GM18526 (cell line): ENCODE results near the gene NPAS4.

ENCODE experiments used
- POLR2A ChIP-seq: IDR thresholded peaks from 3 replicates; pipeline ENCODE4 v1.6.1; 2011; ENCODE audit not compliant: insufficient read length; ENCODE audit errors: extremely low read depth

The NPAS4 gene

DNA sequence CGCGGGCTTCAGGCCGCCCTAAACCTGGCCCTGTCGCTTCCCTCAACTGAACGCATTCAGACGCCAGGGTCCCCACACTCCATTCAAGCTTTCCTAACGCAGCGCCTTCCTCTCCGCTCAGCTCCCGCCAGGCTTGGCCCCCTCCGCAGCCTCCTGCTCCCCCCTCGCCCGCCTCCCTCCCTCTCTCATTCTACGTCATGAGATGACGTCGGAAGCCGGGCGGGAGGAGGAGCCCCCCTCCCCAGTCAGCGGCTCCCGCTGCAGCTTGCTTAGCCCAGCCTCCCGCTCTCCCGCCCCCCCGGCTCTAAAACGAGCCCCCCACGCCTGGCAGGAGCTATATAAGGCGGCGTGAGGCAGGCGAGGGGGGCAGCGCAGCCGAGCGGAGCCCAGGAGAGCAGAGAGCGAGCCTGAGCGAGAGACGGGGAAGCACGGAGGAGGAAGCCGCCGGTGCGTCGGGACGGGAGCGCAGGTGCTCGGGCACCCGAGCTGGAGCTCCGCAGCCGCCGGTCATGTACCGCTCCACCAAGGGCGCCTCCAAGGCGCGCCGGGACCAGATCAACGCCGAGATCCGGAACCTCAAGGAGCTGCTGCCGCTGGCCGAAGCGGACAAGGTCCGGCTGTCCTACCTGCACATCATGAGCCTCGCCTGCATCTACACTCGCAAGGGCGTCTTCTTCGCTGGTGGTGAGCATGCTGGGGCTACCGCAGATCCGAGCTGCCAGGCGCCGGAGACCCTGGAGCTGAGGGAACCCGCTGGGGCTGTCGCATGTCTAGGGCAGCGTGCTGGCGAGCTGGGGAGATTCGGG is at the start of gene NPAS4:
Gene NPAS4, plus strand, starts transcription at position 365 of the 806 bp plus-strand sequence. Its CDS starts 145 bp downstream, at position 510.
- no peak for TF ChIP-seq POLR2A

DNA sequence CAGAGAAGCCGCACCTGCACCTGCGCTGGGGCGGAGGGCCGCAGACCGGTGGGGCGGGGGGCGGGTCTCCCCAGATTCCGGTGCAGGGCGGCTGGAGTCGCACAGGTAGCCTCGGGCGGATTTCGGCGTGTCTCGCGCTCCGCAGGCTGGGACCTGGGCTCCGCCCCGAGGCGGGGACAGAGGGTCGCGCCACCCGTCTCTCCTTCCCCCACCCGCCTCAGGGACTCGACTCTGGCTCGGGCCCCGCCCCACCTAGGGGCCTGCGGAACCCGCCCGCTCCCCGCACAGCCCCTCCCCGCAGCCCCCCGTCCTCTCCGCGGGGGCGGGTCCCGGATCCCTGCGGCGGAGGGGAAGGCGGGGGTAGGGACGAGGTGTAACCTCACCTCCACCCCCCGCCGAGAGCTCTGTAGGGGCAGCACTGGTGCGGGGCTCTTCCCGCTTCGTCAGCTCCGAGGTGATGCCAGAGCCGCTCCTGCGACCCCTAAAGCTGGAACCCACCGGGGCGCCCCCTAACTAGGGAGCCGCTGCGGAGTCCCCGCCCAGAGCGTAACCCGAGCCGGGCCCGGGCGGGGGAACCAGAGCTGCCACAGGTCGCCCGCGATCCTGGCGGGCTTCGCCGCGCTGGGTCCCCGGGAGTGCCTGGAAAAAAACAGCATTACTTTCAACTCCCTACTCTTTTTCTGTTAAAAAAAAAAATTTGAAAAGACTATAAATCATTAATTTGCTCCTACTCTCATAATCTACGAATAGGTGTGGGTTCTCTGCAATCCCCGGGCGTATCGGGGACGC is 49.0 kb upstream of the NPAS4 start, which contains the start of gene SLC29A2:
Gene SLC29A2, minus strand, starts transcription at position 134 of the 789 bp plus-strand sequence. CDS start 169 bp downstream, outside the sequence.
- peak; percentile 35 for TF ChIP-seq POLR2A

DNA sequence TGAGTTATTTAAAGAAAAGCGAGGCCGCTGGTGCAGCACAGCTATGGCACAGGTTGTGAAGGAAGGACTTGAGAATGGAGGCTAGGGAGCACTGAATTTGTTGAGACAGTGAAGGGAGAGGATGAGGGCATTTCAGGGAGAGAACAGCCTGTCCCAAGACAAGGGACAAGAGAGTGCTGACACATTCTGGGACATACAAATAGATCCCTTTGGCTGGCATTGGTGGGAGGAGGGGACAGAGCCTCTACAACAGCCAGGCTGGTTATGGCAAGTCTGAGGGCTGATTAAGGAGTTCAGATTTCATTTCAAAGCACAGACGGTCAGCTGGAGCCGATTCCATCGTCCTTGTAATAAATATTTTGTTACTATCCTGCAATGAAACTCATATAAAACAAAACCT is 47.6 kb upstream of the NPAS4 start:
- no peak for TF ChIP-seq POLR2A

DNA sequence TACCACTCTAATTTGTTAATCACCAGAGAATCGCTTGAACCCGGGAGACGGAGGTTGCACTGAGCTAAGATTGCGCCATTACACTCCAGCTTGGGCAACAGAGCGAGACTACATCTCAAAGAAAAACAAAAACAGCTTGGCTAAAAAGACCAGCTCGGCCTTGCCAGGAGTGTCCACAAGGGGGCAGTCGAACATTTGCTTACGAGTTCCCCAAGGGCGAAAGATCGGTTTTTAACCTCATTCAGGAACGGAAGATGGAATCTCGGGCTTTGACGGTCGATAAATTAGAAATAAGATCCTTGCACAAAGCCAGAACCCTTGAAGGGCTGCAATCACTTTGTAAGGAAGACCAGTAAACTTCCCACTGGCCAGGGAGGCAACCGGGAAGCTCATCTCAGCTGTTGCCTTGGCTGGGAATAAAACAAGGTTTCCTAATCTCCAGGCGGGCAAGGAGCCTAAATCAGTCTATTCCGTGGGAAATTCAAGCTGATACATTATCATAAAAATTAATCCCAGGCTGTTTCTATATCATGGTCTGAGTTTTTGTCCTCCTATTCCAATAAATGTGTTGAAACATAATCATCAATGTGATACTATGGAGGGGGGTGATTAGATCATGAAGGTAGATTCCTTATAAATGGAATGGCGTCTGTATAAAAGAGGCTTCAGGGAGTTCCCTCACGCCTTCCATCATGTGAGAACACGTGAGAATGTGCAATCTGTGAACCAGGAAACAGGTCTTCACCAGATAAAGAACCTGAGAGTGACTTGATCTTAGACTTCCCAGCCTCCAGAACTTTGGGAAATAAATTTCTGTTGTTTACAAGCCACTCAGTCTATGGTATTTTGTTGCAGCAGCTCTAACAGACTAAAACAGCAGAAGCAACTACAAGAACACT is 34.4 kb upstream of the NPAS4 start:
- no peak for TF ChIP-seq POLR2A

DNA sequence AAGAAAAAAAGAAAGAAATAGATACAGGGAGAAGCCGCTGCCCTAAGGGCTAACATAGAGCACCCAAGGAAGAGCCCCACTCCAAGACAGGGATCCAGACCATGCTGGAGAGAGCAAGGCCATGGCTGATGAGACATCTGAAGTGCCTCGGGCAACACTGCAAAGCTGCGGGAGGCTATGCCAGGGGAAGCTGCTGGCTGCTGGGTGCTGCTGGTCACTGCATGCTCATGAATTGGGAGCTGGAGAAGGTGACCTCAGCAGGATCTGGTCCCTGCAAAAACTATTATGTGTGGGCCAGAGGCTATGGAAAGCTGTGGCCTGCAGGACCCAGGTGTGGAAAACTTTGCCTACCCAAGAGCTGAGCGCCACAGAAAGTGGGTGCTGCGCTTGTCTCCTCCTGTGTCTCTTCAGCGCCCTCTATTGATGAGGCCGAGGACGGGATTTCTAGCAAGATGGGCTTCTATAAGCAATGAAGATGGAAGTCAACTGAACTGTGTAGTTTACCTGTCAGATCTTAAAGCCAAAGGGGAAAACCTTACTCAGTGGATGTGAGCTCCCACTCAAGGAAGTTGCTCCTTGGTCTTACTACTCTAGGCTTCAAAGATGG is 32.0 kb upstream of the NPAS4 start:
- no peak for TF ChIP-seq POLR2A

DNA sequence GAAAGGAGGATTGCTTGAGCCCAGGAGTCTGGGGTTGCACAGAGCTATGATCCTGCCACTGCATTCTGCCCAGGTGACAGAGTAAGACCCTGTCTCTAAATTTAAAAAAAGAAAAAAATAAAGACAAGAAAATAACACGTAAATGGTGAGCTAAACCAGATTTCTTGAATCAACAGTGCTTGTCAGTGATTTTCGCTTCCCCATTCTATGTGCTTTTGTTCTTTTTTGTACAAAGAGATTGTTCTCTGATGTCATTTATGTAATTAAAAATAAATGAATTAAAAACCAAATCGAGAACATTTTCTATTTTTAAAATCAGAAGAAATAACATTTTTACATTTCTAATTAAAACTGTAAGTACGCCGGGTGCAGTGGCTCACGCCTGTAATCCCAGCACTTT is 29.5 kb upstream of the NPAS4 start:
- TF ChIP-seq POLR2A, result no peak

DNA sequence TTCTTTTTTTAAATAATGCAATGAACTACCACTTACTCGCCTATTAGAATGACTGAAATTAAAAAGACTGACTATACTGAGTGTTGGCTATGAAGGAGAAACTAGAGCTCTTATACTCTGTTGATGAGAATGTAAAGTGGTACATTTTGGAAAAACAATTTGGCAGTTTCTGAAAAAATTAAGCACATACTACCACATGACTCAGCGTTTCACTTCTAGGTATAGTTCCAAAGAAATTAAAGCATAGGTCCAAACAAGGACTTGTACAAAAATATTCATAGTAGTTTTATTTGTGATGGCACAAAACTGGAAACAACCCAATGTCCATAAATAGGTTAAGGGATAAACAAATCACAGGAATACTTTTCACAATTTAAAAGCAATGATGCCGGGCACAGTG is 26.9 kb upstream of the NPAS4 start:
- no peak for TF ChIP-seq POLR2A

DNA sequence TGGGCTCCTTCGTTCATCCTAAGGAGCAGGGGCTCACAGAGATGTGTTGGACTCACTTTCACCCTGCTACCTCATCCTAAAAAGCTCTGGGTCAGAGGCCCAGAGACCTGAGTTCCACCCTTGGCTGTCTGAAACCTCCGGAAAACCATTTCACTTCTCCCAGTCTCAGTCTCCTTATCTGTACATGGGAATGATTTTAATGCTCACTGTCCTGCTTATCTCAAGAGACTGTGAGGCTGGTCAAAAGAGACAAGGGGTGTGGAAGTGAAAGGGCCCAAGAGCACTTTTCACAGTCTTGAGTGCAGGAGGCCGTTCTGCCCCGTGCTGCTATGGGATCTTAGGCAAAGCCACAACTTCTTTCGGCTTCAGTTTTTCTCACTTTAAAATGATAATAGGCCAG is 13.2 kb upstream of the NPAS4 start:
- TF ChIP-seq POLR2A, result no peak

DNA sequence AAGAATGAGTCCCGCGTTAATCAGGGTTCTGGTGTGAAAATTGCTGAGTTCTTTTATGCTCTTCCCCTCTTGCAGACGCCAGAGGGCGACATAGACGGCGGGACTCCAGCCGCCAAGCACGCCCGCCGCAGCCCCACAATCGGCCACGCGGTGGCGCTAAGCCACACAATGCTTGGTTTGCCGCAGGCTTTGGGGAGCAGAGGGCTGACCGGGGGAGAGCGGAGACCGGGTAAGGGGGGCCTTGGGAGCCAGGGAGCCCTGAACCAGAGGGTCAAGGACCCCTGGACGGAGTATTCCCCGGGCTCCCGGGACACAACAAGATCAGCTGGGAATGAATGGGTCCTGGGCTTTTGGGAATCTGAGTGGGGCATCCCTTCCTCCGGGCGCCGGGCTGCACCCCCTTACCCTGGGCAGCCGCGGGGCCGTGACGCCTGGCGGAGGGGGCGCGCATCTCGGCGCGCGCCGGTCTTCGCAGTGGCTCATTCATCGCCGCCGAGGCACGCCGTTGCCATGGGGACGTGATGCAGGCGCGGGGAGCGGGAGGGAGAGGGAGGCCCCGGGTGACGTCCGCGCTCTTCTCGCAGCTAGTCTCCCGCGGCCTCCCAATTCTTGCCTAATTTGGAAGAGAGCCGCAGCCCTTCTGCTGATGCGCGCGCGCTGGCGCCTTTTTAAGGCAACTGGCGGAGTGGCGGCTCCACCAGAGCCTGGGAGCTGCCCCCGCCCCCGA is 12.2 kb upstream of the NPAS4 start:
- TF ChIP-seq POLR2A, result no peak

DNA sequence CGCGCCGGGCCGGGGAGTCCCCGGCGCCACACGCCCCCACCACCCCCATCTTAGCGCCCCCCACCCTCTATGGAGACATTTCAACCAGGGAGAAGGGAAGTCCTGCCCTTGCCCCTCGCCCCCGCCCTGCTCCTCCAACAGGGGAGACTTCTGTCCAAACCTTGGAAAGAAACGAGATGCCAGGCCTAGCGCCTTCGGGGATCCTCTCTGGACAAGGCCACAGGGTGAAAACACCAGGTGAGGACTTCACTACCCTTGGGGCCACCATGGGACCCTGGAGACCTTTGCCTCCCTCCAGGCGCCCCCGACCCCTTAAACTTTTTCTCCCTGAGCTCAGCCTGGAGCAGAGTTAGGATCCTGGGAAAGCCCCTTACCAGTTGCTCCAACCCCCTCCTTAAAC is 11.6 kb upstream of the NPAS4 start:
- TF ChIP-seq POLR2A, result no peak

DNA sequence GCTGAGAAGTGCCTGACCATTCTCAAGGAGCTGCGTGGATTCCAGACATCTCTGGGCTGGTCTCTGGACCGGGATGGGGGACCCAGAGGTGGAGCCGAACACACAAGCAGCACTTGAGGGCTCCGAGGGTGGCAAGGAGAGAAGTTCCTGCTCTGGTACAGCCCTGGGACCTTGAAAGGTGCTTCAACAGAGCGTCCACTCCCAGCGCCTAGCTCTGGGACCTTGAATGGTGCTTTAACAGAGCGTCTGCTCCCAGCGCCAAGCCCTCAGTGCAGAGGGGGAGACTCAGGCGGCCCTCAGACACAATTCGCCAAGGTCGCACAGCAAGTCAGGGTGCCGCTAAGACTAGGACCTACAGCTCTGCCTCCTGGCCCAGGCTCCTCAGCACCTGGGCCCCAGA is 10.6 kb upstream of the NPAS4 start:
- no peak for TF ChIP-seq POLR2A

DNA sequence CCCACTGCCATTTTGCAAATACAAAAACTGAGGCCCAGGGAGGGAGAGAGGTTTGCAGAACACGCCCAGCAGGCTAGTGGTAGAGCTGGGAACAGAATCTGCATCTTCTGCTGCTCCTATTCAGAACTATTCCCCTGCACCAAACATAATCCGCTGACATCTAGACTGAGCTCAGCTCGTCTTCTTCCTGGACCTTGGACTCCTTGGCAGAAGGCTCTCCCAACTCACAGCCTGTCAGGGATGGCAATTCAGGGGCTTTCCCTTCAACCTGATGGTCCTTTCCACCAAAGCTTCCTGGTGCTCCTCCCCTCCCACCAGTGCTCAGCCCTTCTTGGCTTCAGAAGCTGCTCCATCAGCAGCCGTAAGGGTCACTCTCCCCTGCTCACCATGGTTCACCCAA is 9.5 kb upstream of the NPAS4 start:
- no peak for TF ChIP-seq POLR2A

DNA sequence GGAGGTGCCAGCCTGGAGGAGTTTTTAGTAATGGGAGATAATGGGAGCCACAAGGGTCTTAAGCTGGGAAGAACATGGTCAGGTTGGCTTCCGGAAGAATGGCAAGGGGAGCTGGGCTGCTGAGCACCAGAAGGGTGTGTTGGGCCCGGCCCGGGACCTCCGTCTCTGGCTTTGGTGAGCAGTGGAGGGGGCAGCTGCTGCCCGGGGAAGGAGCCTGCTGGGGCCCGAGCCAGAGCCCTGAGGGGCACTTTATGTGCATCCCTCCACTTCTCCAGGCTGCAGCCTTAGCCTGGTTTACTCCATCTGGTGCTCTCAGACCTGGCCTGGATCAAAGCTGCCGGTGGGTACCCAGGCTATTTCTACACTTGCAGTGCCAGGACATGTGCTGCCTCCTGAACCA is 8.7 kb upstream of the NPAS4 start:
- no peak for TF ChIP-seq POLR2A

DNA sequence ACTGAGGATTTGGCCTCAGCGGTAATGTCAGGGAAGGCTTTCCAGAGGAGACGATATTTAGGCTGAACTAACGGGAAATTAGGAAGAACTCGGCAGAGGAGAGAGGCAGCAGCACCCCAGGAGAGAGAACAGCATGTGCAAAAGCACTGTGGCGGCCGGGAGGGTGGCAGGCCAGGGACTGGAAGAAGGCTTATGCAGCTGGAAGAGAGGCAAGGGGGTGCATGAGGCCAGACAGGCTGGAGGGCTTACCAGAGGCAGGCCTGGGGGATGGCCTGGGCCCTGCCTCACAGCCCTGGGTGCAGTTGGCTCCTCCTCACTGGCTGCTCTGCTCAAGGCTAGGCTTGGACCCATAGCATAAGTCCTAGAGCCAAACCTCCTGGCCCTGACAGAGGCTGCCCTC is 7.7 kb upstream of the NPAS4 start:
- TF ChIP-seq POLR2A, result no peak

DNA sequence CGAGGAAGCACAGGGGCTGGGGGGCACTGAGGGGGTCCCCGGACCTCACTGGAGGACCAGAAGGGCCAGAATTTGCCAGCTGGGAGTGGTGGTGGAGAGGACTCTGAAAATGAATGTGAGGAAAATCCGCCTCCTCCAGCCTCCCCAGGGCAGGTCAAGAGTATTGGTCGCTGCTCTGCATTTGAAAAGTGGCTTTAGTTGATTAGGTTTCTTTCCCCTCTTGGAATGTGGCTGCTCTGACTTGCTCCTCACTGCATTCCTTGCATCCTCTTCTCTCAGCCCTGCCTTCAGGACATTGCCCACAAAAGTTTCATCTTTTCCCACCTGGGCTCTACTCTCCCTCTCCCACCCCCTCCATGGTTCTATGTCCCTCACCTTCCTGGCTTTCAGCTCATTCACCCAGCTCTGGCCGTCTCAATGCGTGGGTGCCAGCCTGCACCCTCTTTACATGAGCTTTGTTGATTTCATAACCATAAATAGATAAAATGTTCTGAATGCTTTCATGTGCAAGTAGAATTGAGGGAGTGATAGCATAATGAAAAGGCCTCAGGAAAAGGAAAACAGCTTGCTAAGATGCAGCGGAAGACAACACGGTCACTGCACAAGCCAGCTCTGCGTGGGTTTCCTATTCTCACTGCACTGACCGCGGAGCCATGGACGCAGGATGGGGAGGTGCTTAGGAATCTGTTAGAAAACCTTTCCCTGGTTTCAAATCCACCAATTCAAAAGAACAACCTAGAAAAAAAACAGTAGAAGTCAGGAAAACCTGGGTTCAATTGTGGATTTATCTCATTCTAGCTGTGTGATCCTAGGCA is 6.5 kb upstream of the NPAS4 start:
- no peak for TF ChIP-seq POLR2A
